GM12878 (cell line): Measurements from ENCODE around the gene RBP3.

Experiments used
- HDGF ChIP-seq: fragments of 450-650 bp; IDR thresholded peaks from 2 replicates; pipeline ENCODE4 v1.6.1; 2016; ENCODE audit warnings: antibody characterized with exemption
- JUNB ChIP-seq: IDR thresholded peaks from 2 replicates; pipeline ENCODE4 v1.6.1; 2016; ENCODE audit warnings: antibody characterized with exemption, mild to moderate bottlenecking
- TF ChIP-seq, protein P1 (sequence below): IDR thresholded peaks from 2 replicates; pipeline ENCODE4 v1.6.1; 2012; ENCODE audit warnings: mild to moderate bottlenecking, low read depth, low read length

DNA sequence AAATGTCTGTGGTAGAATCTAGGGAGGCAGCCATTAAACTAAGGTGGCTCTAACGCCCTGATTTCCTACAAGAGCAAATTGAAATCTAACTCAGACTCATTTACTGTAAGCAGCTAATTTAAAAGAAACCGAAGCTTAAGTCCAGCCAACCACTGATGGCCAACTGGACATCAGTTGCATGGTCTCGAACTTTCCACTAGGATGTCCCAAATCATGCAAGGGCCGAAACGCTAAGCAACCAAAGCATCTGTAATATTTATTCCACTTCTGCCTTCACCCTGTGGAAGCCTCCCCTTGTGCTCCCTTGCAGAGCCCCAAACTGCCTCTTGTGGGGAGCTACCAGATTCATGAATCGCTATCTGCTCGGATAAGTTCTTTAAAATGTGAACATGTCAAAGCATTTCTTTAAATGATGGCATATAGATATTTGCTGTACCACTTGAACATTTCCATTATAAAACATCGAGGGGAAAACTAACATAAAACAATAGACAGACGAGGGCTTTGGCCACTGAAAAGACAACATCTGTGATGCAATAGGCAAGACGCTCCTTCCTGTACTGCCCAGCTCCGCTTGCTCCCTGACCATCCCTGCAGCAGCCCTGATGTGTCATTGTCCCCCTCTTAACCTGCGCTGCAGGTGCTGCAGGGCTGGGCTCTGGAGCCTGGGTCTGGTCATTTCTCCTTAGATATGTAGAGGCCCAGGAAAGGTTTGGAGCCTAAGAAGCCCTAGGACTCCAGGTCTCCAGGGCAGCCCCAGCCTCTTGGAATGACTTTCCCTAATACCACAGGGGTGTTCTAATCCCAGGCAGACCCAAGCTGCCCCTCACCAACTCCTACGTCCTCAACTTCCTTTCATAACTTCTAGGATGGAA, 2.9 kb upstream of the RBP3 start:
- TF ChIP-seq JUNB (no peak), HDGF (no peak)
- TF ChIP-seq, protein P1, sequence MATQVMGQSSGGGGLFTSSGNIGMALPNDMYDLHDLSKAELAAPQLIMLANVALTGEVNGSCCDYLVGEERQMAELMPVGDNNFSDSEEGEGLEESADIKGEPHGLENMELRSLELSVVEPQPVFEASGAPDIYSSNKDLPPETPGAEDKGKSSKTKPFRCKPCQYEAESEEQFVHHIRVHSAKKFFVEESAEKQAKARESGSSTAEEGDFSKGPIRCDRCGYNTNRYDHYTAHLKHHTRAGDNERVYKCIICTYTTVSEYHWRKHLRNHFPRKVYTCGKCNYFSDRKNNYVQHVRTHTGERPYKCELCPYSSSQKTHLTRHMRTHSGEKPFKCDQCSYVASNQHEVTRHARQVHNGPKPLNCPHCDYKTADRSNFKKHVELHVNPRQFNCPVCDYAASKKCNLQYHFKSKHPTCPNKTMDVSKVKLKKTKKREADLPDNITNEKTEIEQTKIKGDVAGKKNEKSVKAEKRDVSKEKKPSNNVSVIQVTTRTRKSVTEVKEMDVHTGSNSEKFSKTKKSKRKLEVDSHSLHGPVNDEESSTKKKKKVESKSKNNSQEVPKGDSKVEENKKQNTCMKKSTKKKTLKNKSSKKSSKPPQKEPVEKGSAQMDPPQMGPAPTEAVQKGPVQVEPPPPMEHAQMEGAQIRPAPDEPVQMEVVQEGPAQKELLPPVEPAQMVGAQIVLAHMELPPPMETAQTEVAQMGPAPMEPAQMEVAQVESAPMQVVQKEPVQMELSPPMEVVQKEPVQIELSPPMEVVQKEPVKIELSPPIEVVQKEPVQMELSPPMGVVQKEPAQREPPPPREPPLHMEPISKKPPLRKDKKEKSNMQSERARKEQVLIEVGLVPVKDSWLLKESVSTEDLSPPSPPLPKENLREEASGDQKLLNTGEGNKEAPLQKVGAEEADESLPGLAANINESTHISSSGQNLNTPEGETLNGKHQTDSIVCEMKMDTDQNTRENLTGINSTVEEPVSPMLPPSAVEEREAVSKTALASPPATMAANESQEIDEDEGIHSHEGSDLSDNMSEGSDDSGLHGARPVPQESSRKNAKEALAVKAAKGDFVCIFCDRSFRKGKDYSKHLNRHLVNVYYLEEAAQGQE: no peak
